Ecto neural progenitor cell (in vitro differentiated cells): ENCODE results near the gene MSH5.
"Not testable (repeated sequence)": the region's sequence is repeated elsewhere in the genome, so short reads cannot be mapped to it uniquely, and the experiment has no call there.

ENCODE experiments used
- DNase-seq: peaks from one replicate; pipeline ENCODE4 v3.0.0-alpha.2; 2018; ENCODE audit warnings: low spot score

Gene MSH5

GRCh38 chr6:31778999-31779885 is 39.4 kb downstream of the MSH5 start:
- DNase-seq: no peak

GRCh38 chr6:31779908-31780307 is 40.1 kb downstream of the MSH5 start:
- DNase-seq: no peak

GRCh38 chr6:31780507-31781243 is 40.9 kb downstream of the MSH5 start:
- no peak for DNase-seq

- DNase-seq: no peak
Observed at GRCh38 chr6:31781244-31782125, 41.7 kb downstream of the MSH5 start.

- DNase-seq: no peak
Observed at GRCh38 chr6:31782126-31782855, 42.5 kb downstream of the MSH5 start.

GRCh38 chr6:31784098-31784925 is 44.5 kb downstream of the MSH5 start:
- no peak for DNase-seq

GRCh38 chr6:31785475-31785874 is 45.7 kb downstream of the MSH5 start:
- no peak for DNase-seq

- DNase-seq: peak; percentile 68
Observed at GRCh38 chr6:31791324-31792089, 51.7 kb downstream of the MSH5 start.

- DNase-seq: no peak
Observed at GRCh38 chr6:31792090-31792374, 52.2 kb downstream of the MSH5 start.

- DNase-seq: no peak
Observed at GRCh38 chr6:31792761-31793171, 53.0 kb downstream of the MSH5 start.

- not testable (repeated sequence) for DNase-seq
Observed at GRCh38 chr6:31793927-31794245, 54.1 kb downstream of the MSH5 start.

- DNase-seq: no peak
Observed at GRCh38 chr6:31794294-31794865, 54.6 kb downstream of the MSH5 start.

GRCh38 chr6:31794866-31795615 is 55.2 kb downstream of the MSH5 start:
- DNase-seq: no peak

- DNase-seq: peak; percentile 94
Observed at GRCh38 chr6:31795616-31796298, 56.0 kb downstream of the MSH5 start, which contains the start of gene VARS1. Gene VARS1, minus strand, starts transcription at chr6:31795752. Its CDS starts 535 bp downstream, at chr6:31795217.

- no peak for DNase-seq
Observed at GRCh38 chr6:31796993-31797385, 57.2 kb downstream of the MSH5 start.

GRCh38 chr6:31797588-31797987 is 57.8 kb downstream of the MSH5 start:
- DNase-seq: no peak

GRCh38 chr6:31799781-31800180 is 60.0 kb downstream of the MSH5 start:
- no peak for DNase-seq
